ENCODE results near the gene WDR64. TPM values are rescaled to one million over a fixed set of nuclear protein-coding genes. Genes with fewer than 3 reads are reported as not detected.

WDR64 gene
- total and polyA plus RNA-seq, 2 experiments from 2014 or later = 0.07 TPM; not detected in 1

- no peaks in the 10 kb centered on the region for H3K9me3 ChIP-seq (ENCODE audit: low read depth)
- WGBS (ENCODE audit: low lambda C conversion rate, missing lambda C conversion rate) = 96% methylated on average over 2 of the region's 2 CpGs
- H3K4me3 ChIP-seq = no peak overlapping the region
- no peaks in the 10 kb centered on the region for H4K20me1 ChIP-seq (ENCODE audit: insufficient read depth, poor library complexity, severe bottlenecking)
- H3K36me3 ChIP-seq (replicated peaks; ENCODE audit: insufficient read depth, low read depth) = no peaks in the 10 kb centered on the region
- no peak overlapping the region for H3K27ac ChIP-seq
- DNase-seq (ENCODE audit: low spot score) = no peak
- no peak for TF ChIP-seq CTCF (IDR thresholded peaks at IDR 0.05; ENCODE audit: poor library complexity)
- no peak for TF ChIP-seq EZH2phosphoT487 (IDR thresholded peaks at IDR 0.05; ENCODE audit: low read depth, severe bottlenecking, unreplicated experiment)
- TF ChIP-seq EZH2 (IDR thresholded peaks at IDR 0.05; ENCODE audit: borderline replicate concordance) = no peak
- H2AFZ ChIP-seq = no peak overlapping the region
- no peaks in the 10 kb centered on the region for H3K9me2 ChIP-seq (replicated peaks; ENCODE audit: insufficient read depth)
- H3K79me2 ChIP-seq = no peaks in the 10 kb centered on the region
- no peaks in the 10 kb centered on the region for H3K4me1 ChIP-seq (ENCODE audit: insufficient read depth)
- no peaks in the 10 kb centered on the region for H3K27me3 ChIP-seq
- H3K4me2 ChIP-seq = no peak overlapping the region
Measured at GRCh38 chr1:241682921-241683320, 30.8 kb downstream of the WDR64 start.

GRCh38 chr1:241684108-241684507 lies 32.0 kb downstream of the WDR64 start:
- Histone ChIP-seq H3K27ac (no peak overlapping the region), H3K79me2 (no peaks in the 10 kb centered on the region), H4K20me1 (ENCODE audit: insufficient read depth, poor library complexity, severe bottlenecking) (no peaks in the 10 kb centered on the region), H3K9me3 (ENCODE audit: low read depth) (no peaks in the 10 kb centered on the region), H3K27me3 (no peaks in the 10 kb centered on the region), H3K9me2 (replicated peaks; ENCODE audit: insufficient read depth) (no peaks in the 10 kb centered on the region), H3K4me3 (no peak overlapping the region), H3K4me1 (ENCODE audit: insufficient read depth) (no peaks in the 10 kb centered on the region), H3K36me3 (replicated peaks; ENCODE audit: insufficient read depth, low read depth) (no peaks in the 10 kb centered on the region), H3K4me2 (no peak overlapping the region), H2AFZ (no peak overlapping the region)
- no peak for TF ChIP-seq EZH2phosphoT487 (IDR thresholded peaks at IDR 0.05; ENCODE audit: low read depth, severe bottlenecking, unreplicated experiment)
- no peak for TF ChIP-seq EZH2 (IDR thresholded peaks at IDR 0.05; ENCODE audit: borderline replicate concordance)
- no peak for TF ChIP-seq CTCF (IDR thresholded peaks at IDR 0.05; ENCODE audit: poor library complexity)
- no peak for DNase-seq (ENCODE audit: low spot score)
- 94% methylated on average over 1 of the region's 1 CpG for WGBS (ENCODE audit: low lambda C conversion rate, missing lambda C conversion rate)

- no peaks in the 10 kb centered on the region for H3K9me2 ChIP-seq (replicated peaks; ENCODE audit: insufficient read depth)
- H3K4me2 ChIP-seq = no peak overlapping the region
- peak overlapping the region; percentile 73 for H3K27ac ChIP-seq
- no peaks in the 10 kb centered on the region for H3K36me3 ChIP-seq (replicated peaks; ENCODE audit: insufficient read depth, low read depth)
- TF ChIP-seq CTCF (IDR thresholded peaks at IDR 0.05; ENCODE audit: poor library complexity) (no peak), EZH2 (IDR thresholded peaks at IDR 0.05; ENCODE audit: borderline replicate concordance) (no peak), EZH2phosphoT487 (IDR thresholded peaks at IDR 0.05; ENCODE audit: low read depth, severe bottlenecking, unreplicated experiment) (no peak)
- no peaks in the 10 kb centered on the region for H3K9me3 ChIP-seq (ENCODE audit: low read depth)
- H3K79me2 ChIP-seq = no peaks in the 10 kb centered on the region
- H3K27me3 ChIP-seq = no peaks in the 10 kb centered on the region
- H4K20me1 ChIP-seq (ENCODE audit: insufficient read depth, poor library complexity, severe bottlenecking) = no peaks in the 10 kb centered on the region
- no peak overlapping the region for H2AFZ ChIP-seq
- no peak overlapping the region for H3K4me3 ChIP-seq
- H3K4me1 ChIP-seq (ENCODE audit: insufficient read depth) = peaks cover 4% of the 10 kb centered on the region
- WGBS (ENCODE audit: low lambda C conversion rate, missing lambda C conversion rate) = 35% methylated on average over 2 of the region's 2 CpGs
- peak; percentile 58 for DNase-seq (ENCODE audit: low spot score)
Measured at GRCh38 chr1:241688940-241689368, 36.9 kb downstream of the WDR64 start.

Data from hepatocyte (in vitro differentiated cells).